ENCODE data around the gene TNNC2. TPM values are rescaled to one million over a fixed set of nuclear protein-coding genes. Genes with fewer than 3 reads are reported as not detected.

TNNC2 gene
- polyA plus RNA-seq, 1 of the 3 experiments (the other 2 are of a cell fraction) = 1.1 TPM

GRCh38 chr20:45810191-45810970 is 16.7 kb downstream of the TNNC2 start:
- over 99% methylated on average over 8 of the region's 8 CpGs for WGBS (ENCODE audit: low lambda C conversion rate)
- POLR2A ChIA-PET = no interaction called here
- CTCF ChIA-PET = interaction anchor here (2.1 kb wide), 1 partner anchor 11 kb away, joined by 19 read pairs; no protein-coding TSS in a partner anchor

GRCh38 chr20:45801851-45802250 is 25.3 kb downstream of the TNNC2 start:
- Histone ChIP-seq H3K4me3 (ENCODE audit: low read depth in 2 of 2, low read length in 1 of 2) (no peak overlapping the region), H4K20me1 (ENCODE audit: insufficient read depth) (no peaks in the 10 kb centered on the region), H3K4me1 (ENCODE audit: control insufficient read depth in 1 of 2, insufficient read depth in 2 of 2, low read depth in 1 of 2, low read length in 1 of 2) (no peaks in the 10 kb centered on the region), H3K79me2 (ENCODE audit: insufficient read depth) (no peaks in the 10 kb centered on the region), H3K9me3 (no peaks in the 10 kb centered on the region), H3K27me3 (ENCODE audit: insufficient read depth) (no peaks in the 10 kb centered on the region), H3F3A (replicated peaks; ENCODE audit: insufficient read depth) (peaks cover 9% of the 10 kb centered on the region), H2AFZ (ENCODE audit: low read depth) (no peak overlapping the region), H3K4me2 (no peak overlapping the region), H3K9me2 (no peaks in the 10 kb centered on the region), H3K36me3 (replicated peaks in 1 of 2; ENCODE audit: control insufficient read depth in 1 of 2, insufficient read depth in 2 of 2, low read length in 1 of 2) (peaks cover 43 to 47% of the 10 kb centered on the region in 2 experiments), H3K27ac (ENCODE audit: low read depth in 2 of 2, low read length in 1 of 2) (no peak overlapping the region), H3K9ac (no peak overlapping the region)
- 88% methylated on average over 7 of the region's 7 CpGs for WGBS (ENCODE audit: low lambda C conversion rate)
- ChIA-PET CTCF (interaction anchor here (1.1 kb wide), 1 partner anchor 88 kb away, joined by 4 read pairs; no protein-coding TSS in a partner anchor), POLR2A (no interaction called here)
- TF ChIP-seq SIN3A (IDR thresholded peaks at IDR 0.05; ENCODE audit: borderline replicate concordance, low read depth, low read length) = no peak
- TF ChIP-seq EZH2phosphoT487 (IDR thresholded peaks at IDR 0.05; ENCODE audit: borderline replicate concordance, low read depth) = no peak
- no peak for TF ChIP-seq EP300 (IDR thresholded peaks at IDR 0.05; ENCODE audit: borderline replicate concordance in 1 of 2, low read depth in 1 of 2, low read length in 1 of 2)
- no peak for TF ChIP-seq USF2 (IDR thresholded peaks at IDR 0.05; ENCODE audit: borderline replicate concordance, low read depth, low read length)
- no peak for TF ChIP-seq PBX3 (IDR thresholded peaks at IDR 0.05)
- no peak for TF ChIP-seq NFIC (IDR thresholded peaks at IDR 0.05; ENCODE audit: borderline replicate concordance)
- DNase-seq = no peak

More at GRCh38 chr20:45810191-45810970, 16.7 kb downstream of the TNNC2 start:
- H3F3A ChIP-seq (replicated peaks; ENCODE audit: insufficient read depth) = peaks cover 4% of the 10 kb centered on the region
- H3K9me3 ChIP-seq = no peaks in the 10 kb centered on the region
- no peak overlapping the region for H3K4me2 ChIP-seq
- peaks cover 36 to 41% of the 10 kb centered on the region in 2 experiments for H3K36me3 ChIP-seq (replicated peaks in 1 of 2; ENCODE audit: control insufficient read depth in 1 of 2, insufficient read depth in 2 of 2, low read length in 1 of 2)
- H3K4me1 ChIP-seq (ENCODE audit: control insufficient read depth in 1 of 2, insufficient read depth in 2 of 2, low read depth in 1 of 2, low read length in 1 of 2) = peaks cover 0 to 11% of the 10 kb centered on the region in 2 experiments; a peak in 1 of 4 replicates
- peaks cover 28% of the 10 kb centered on the region for H3K79me2 ChIP-seq (ENCODE audit: insufficient read depth)
- no peaks in the 10 kb centered on the region for H4K20me1 ChIP-seq (ENCODE audit: insufficient read depth)
- H3K4me3 ChIP-seq (ENCODE audit: low read depth in 2 of 2, low read length in 1 of 2) = no peak overlapping the region
- no peaks in the 10 kb centered on the region for H3K27me3 ChIP-seq (ENCODE audit: insufficient read depth)
- TF ChIP-seq RFX5 (IDR thresholded peaks at IDR 0.05; ENCODE audit: low read length) (no peak), FOXM1 (IDR thresholded peaks at IDR 0.05; ENCODE audit: low read depth) (no peak), REST (IDR thresholded peaks at IDR 0.05; ENCODE audit: low read depth, low read length) (no peak), SMC3 (IDR thresholded peaks at IDR 0.05; ENCODE audit: low read depth, low read length) (no peak), CHD2 (IDR thresholded peaks at IDR 0.05; ENCODE audit: low read length, partially characterized antibody) (no peak), USF2 (IDR thresholded peaks at IDR 0.05; ENCODE audit: borderline replicate concordance, low read depth, low read length) (no peak)
- no peak overlapping the region for H3K27ac ChIP-seq (ENCODE audit: low read depth in 2 of 2, low read length in 1 of 2)
- no peak for DNase-seq
- H3K9me2 ChIP-seq = no peaks in the 10 kb centered on the region
- no peak overlapping the region for H2AFZ ChIP-seq (ENCODE audit: low read depth)
- H3K9ac ChIP-seq = no peak overlapping the region

Data from SK-N-SH (cell line).